OCI-LY7 (cell line): ENCODE results near the gene S100A2. TPM values are rescaled to one million over a fixed set of nuclear protein-coding genes. Genes with fewer than 3 reads are reported as not detected.

ENCODE experiments used
- BruUV-seq: library from RNA; stranded (reverse); fragments of 400-500 nt; replicated peaks from 2 replicates; lab custom pipeline; 2021; lab: Mats Ljungman, UMichigan
- CTCF ChIA-PET: fragments of 300-600 bp; sonication (Branson Sonifier 250); formaldehyde crosslinking; loops from one replicate; lab custom pipeline; 2022; ENCODE audit warnings: antibody characterized with exemption; ENCODE audit not compliant: unreplicated experiment; lab: Charles Lee
- POLR2A ChIA-PET: fragments of 300-600 bp; sonication (Branson Sonifier 250); formaldehyde crosslinking; loops from one replicate; lab custom pipeline; 2022; ENCODE audit warnings: antibody characterized with exemption; lab: Charles Lee
- DNase-seq: peaks from one replicate; pipeline ENCODE4 v3.0.0-alpha.2; 2015; ENCODE audit warnings: low spot score
- H2AFZ ChIP-seq: fragments of 200-600 bp; sonication (generic), shearing (Covaris generic); 2 replicates; pipeline ENCODE4 v1.6.1; 2014; ENCODE audit warnings: mild to moderate bottlenecking, antibody characterized with exemption, low read length, moderate library complexity
- H3K27ac ChIP-seq: fragments of 200-600 bp; sonication (generic); 2 replicates; pipeline ENCODE4 v1.5.1; 2014; ENCODE audit warnings: mixed run types, low read depth, mild to moderate bottlenecking, moderate library complexity, low read length, inconsistent platforms; ENCODE audit not compliant: poor library complexity, severe bottlenecking
- H3K36me3 ChIP-seq: fragments of 200-600 bp; sonication (generic); 2 replicates; pipeline ENCODE4 v1.6.1; 2014; ENCODE audit warnings: mild to moderate bottlenecking, antibody characterized with exemption, low read length, moderate library complexity, mixed read lengths; ENCODE audit not compliant: insufficient read depth
- H3K4me1 ChIP-seq: fragments of 200-600 bp; sonication (generic); 2 replicates; pipeline ENCODE4 v1.5.1; 2014; ENCODE audit warnings: mild to moderate bottlenecking, low read length; ENCODE audit not compliant: insufficient read depth, poor library complexity, severe bottlenecking
- H3K4me2 ChIP-seq: fragments of 200-600 bp; sonication (generic); 2 replicates; pipeline ENCODE4 v1.6.1; 2014; ENCODE audit warnings: mild to moderate bottlenecking, low read length
- H3K4me3 ChIP-seq: fragments of 200-600 bp; sonication (generic); 2 replicates; pipeline ENCODE4 v1.5.1; 2014; ENCODE audit warnings: mild to moderate bottlenecking, low read depth, low read length; ENCODE audit not compliant: poor library complexity, severe bottlenecking
- H3K79me2 ChIP-seq: fragments of 200-600 bp; sonication (generic); 2 replicates; pipeline ENCODE4 v1.6.1; 2016; ENCODE audit warnings: low read depth, mild to moderate bottlenecking, low read length, moderate library complexity, mixed read lengths; ENCODE audit not compliant: insufficient read depth
- H3K9me2 ChIP-seq: fragments of 200-600 bp; sonication (generic); 2 replicates; pipeline ENCODE4 v1.6.1; 2016; ENCODE audit warnings: mild to moderate bottlenecking, low read length, mixed read lengths; ENCODE audit not compliant: insufficient read depth
- H3K9me3 ChIP-seq: fragments of 200-600 bp; sonication (generic); 2 replicates; pipeline ENCODE4 v1.6.1; 2014; ENCODE audit warnings: mild to moderate bottlenecking, mixed run types, low read length, mixed read lengths
- H4K20me1 ChIP-seq: fragments of 200-600 bp; sonication (generic); 2 replicates; pipeline ENCODE4 v1.6.1; 2014; ENCODE audit warnings: mild to moderate bottlenecking, antibody characterized with exemption, low read length, moderate library complexity, mixed read lengths; ENCODE audit not compliant: insufficient read depth
- CTCF ChIP-seq: fragments of 200-600 bp; sonication (generic); conservative IDR thresholded peaks from 2 replicates; pipeline ENCODE4 v1.5.1; 2014; ENCODE audit warnings: mild to moderate bottlenecking, antibody characterized with exemption, low read length, moderate library complexity, mixed read lengths
- EZH2phosphoT487 ChIP-seq: fragments of 200-600 bp; sonication (generic); IDR thresholded peaks from 2 replicates; pipeline ENCODE4 v1.6.1; 2018; ENCODE audit warnings: low read depth, borderline replicate concordance, mild to moderate bottlenecking, mixed run types, antibody characterized with exemption, low read length, moderate library complexity, mixed read lengths
- intact Hi-C: fragments of 100-400 bp; cut with micrococcal nuclease; formaldehyde crosslinking; loops from one replicate; pipeline ENCODE4 v1.10.0; 2022; ENCODE audit not compliant: unreplicated experiment
- total RNA-seq, 2 experiments: library from RNA; depleted of rRNA in 1 of 2; stranded (reverse); fragments of >200 nt in 1 of 2; shearing (Covaris generic) in 1 of 2; gene quantifications; 2 replicates each; pipeline ENCODE4 v1.2.3, GENCODE V29; 2014 to 2022

Gene S100A2
- total RNA-seq, 2 experiments from 2014 or later, result 1.4 TPM; not detected in 1

GRCh38 chr1:153570874-153571273 is 5.2 kb upstream of the S100A2 start:
- Histone ChIP-seq H4K20me1 (no peaks in the 10 kb centered on the region), H3K4me2 (no peak overlapping the region), H3K27ac (no peak overlapping the region), H3K79me2 (no peaks in the 10 kb centered on the region), H3K9me2 (no peaks in the 10 kb centered on the region), H3K4me1 (peaks cover 17% of the 10 kb centered on the region), H2AFZ (no peak overlapping the region), H3K36me3 (no peaks in the 10 kb centered on the region), H3K4me3 (no peak overlapping the region), H3K9me3 (no peaks in the 10 kb centered on the region)
- no TSS peak for BruUV-seq
- TF ChIP-seq EZH2phosphoT487 (no peak), CTCF (no peak)
- DNase-seq, result no peak
- intact Hi-C loops, result loop anchor here (5.0 kb wide), 2 partner anchors 86 to 101 kb away; partner anchors contain the start of genes ILF2 and SNAPIN
- POLR2A ChIA-PET, result interaction anchor here (0.8 kb wide), 1 partner anchor 178 kb away, joined by 3 read pairs; no protein-coding TSS in a partner anchor
- CTCF ChIA-PET, result no interaction called here

- no TSS peak for BruUV-seq
Measured at GRCh38 chr1:153569465-153569864, 3.8 kb upstream of the S100A2 start.

More at GRCh38 chr1:153569465-153569864, 3.8 kb upstream of the S100A2 start:
- ChIA-PET POLR2A (interaction anchor here (0.5 kb wide), 1 partner anchor 91 kb away, joined by 5 read pairs; no protein-coding TSS in a partner anchor), CTCF (interaction anchor here (0.7 kb wide), 1 partner anchor 65 kb away, joined by 3 read pairs; the partner anchor contains the start of gene CHTOP)
- Histone ChIP-seq H3K9me2 (no peaks in the 10 kb centered on the region), H3K79me2 (no peaks in the 10 kb centered on the region), H3K4me1 (peaks cover 17% of the 10 kb centered on the region), H3K36me3 (no peaks in the 10 kb centered on the region), H3K9me3 (no peaks in the 10 kb centered on the region), H3K4me3 (no peak overlapping the region), H2AFZ (no peak overlapping the region), H3K27ac (no peak overlapping the region), H3K4me2 (no peak overlapping the region), H4K20me1 (no peaks in the 10 kb centered on the region)
- no peak for TF ChIP-seq EZH2phosphoT487
- no peak for TF ChIP-seq CTCF
- intact Hi-C loops, result no loop called here
- DNase-seq, result no peak
